Measurements from ENCODE around the gene GOLM1. TPM values are rescaled to one million over a fixed set of nuclear protein-coding genes. Genes with fewer than 3 reads are reported as not detected.

The GOLM1 gene
- total and polyA plus RNA-seq, 2 of the 13 experiments (the other 11 are each of a cell fraction or from before 2014, with no cell fraction given): 0.20 to 0.30 TPM

GRCh38 chr9:86093788-86094555 lies 5.4 kb downstream of the GOLM1 start (continued):
- TF ChIP-seq ZNF530 (CRISPR knock-in tag; IDR thresholded peaks at IDR 0.05; ENCODE audit: low read depth) (no peak), MLX (CRISPR knock-in tag; IDR thresholded peaks at IDR 0.05) (peak; percentile 60; the same call in 1 of the 2 replicates), ZNF567 (CRISPR knock-in tag; IDR thresholded peaks at IDR 0.05; ENCODE audit: borderline replicate concordance) (no peak), ZNF614 (CRISPR knock-in tag; IDR thresholded peaks at IDR 0.05; ENCODE audit: borderline replicate concordance) (0 out of 2 replicates have a peak, but pooled peaks have one; percentile 35), ZNF670 (CRISPR knock-in tag; IDR thresholded peaks at IDR 0.05; ENCODE audit: borderline replicate concordance) (peak; percentile 36; the same call in 1 of the 2 replicates), SALL2 (CRISPR knock-in tag; IDR thresholded peaks at IDR 0.05) (0 out of 2 replicates have a peak, but pooled peaks have one; percentile 62), XRCC5 (optimal IDR thresholded peaks at IDR 0.05; ENCODE audit: low read length) (peak; percentile 39), ZNF331 (CRISPR knock-in tag; IDR thresholded peaks at IDR 0.05) (peak; percentile 54; the same call in 1 of the 2 replicates), PITX1 (CRISPR knock-in tag; IDR thresholded peaks at IDR 0.05) (peak; percentile 98), SNAPC2 (CRISPR knock-in tag; IDR thresholded peaks at IDR 0.05) (no peak; the same call in 1 of the 2 replicates), SMYD3 (CRISPR knock-in tag; IDR thresholded peaks at IDR 0.05) (peak; percentile 77), ZNF264 (CRISPR knock-in tag; IDR thresholded peaks at IDR 0.05) (peak; percentile 72; the same call in 1 of the 2 replicates), ARNT2 (CRISPR knock-in tag; IDR thresholded peaks at IDR 0.05; ENCODE audit: low read depth) (peak; percentile 35; the same call in 1 of the 2 replicates), FOXK1 (CRISPR knock-in tag; IDR thresholded peaks at IDR 0.05; ENCODE audit: borderline replicate concordance, low read depth) (peak; percentile 65; the same call in 1 of the 2 replicates), HHEX (CRISPR knock-in tag; IDR thresholded peaks at IDR 0.05) (peak; percentile 100), GPBP1L1 (CRISPR knock-in tag; IDR thresholded peaks at IDR 0.05) (no peak), HBP1 (CRISPR knock-in tag; IDR thresholded peaks at IDR 0.05; ENCODE audit: low read depth) (no peak), RBFOX2 (IDR thresholded peaks at IDR 0.05; ENCODE audit: low read depth, low read length) (no peak), ZNF224 (CRISPR knock-in tag; IDR thresholded peaks at IDR 0.05) (no peak), YY1 (IDR thresholded peaks at IDR 0.05; ENCODE audit: insufficient read depth, insufficient replicate concordance, low read depth, low read length) (peak; percentile 31), SNAPC5 (CRISPR knock-in tag; IDR thresholded peaks at IDR 0.05; ENCODE audit: borderline replicate concordance) (peak; percentile 54; the same call in 1 of the 2 replicates), HDAC2 (CRISPR knock-in tag; IDR thresholded peaks at IDR 0.05) (peak; percentile 100), FOXP1 (IDR thresholded peaks at IDR 0.05) (no peak), FOXP1 (CRISPR knock-in tag; IDR thresholded peaks at IDR 0.05) (peak; percentile 90), ZNF574 (CRISPR knock-in tag; IDR thresholded peaks at IDR 0.05) (peak; percentile 65; the same call in 1 of the 2 replicates)
